Keratinocyte (primary cell): ENCODE measurements around the gene FXYD2. TPM values are rescaled to one million over a fixed set of nuclear protein-coding genes. Genes with fewer than 3 reads are reported as not detected.

Experiments used
- DNase-seq: peaks from one replicate; pipeline ENCODE4 v3.0.0-alpha.2; 2011; ENCODE audit warnings: low read depth, missing footprints, low spot score
- FAIRE-seq: peaks from 2 replicates; lab custom pipeline; 2011; peaks lifted over from hg19 to GRCh38; lab: Jason Lieb, UNC
- H2AFZ ChIP-seq: 2 replicates; pipeline ENCODE4 v1.6.0; 2012; ENCODE audit warnings: low read length, control low read depth, inconsistent platforms; ENCODE audit not compliant: control insufficient read depth
- H3K27ac ChIP-seq: 2 replicates; pipeline ENCODE4 v1.5.1; 2011; ENCODE audit warnings: low read length; ENCODE audit not compliant: control insufficient read depth, insufficient read depth
- H3K27me3 ChIP-seq: 3 replicates; pipeline ENCODE4 v1.6.0; 2011; ENCODE audit warnings: low read length; ENCODE audit not compliant: control insufficient read depth, insufficient read depth; ENCODE audit errors: extremely low read depth
- H3K36me3 ChIP-seq, 2 experiments: 2 replicates in 1 of 2; 3 replicates in 1 of 2; pipeline ENCODE4 v1.5.1; 2011; ENCODE audit warnings: low read length in 2 of 2, mild to moderate bottlenecking in 1 of 2; ENCODE audit not compliant: control insufficient read depth in 2 of 2, insufficient read depth in 2 of 2; ENCODE audit errors: extremely low read depth in 1 of 2
- H3K4me1 ChIP-seq: 3 replicates; pipeline ENCODE4 v1.5.1; 2011; ENCODE audit warnings: low read length; ENCODE audit not compliant: control insufficient read depth, insufficient read depth; ENCODE audit errors: extremely low read depth
- H3K4me2 ChIP-seq: 3 replicates; pipeline ENCODE4 v1.6.0; 2011; ENCODE audit warnings: low read depth, low read length; ENCODE audit not compliant: control insufficient read depth, insufficient read depth; ENCODE audit errors: extremely low read depth
- H3K4me3 ChIP-seq, 3 experiments: fragments of 200-600 bp in 1 of 3; sonication (generic) in 1 of 3; 2 replicates in 2 of 3; 3 replicates in 1 of 3; pipeline ENCODE4 v1.5.1; 2011 to 2016; ENCODE audit warnings: low read length in 3 of 3, mild to moderate bottlenecking in 3 of 3, control low read depth in 2 of 3, inconsistent platforms in 1 of 3, low read depth in 1 of 3, mixed read lengths in 1 of 3, mixed run types in 1 of 3, moderate library complexity in 1 of 3; ENCODE audit not compliant: control insufficient read depth in 2 of 3, insufficient read depth in 2 of 3; ENCODE audit errors: extremely low read depth in 1 of 3
- H3K79me2 ChIP-seq: 2 replicates; pipeline ENCODE4 v1.6.0; 2012; ENCODE audit warnings: low read length; ENCODE audit not compliant: control insufficient read depth, insufficient read depth
- H3K9ac ChIP-seq: 3 replicates; pipeline ENCODE4 v1.6.0; 2011; ENCODE audit warnings: low read length; ENCODE audit not compliant: control insufficient read depth, insufficient read depth; ENCODE audit errors: extremely low read depth
- H3K9me1 ChIP-seq: 3 replicates; pipeline ENCODE4 v1.6.0; 2011; ENCODE audit warnings: low read length; ENCODE audit not compliant: control insufficient read depth, insufficient read depth; ENCODE audit errors: extremely low read depth
- H3K9me3 ChIP-seq: 2 replicates; pipeline ENCODE4 v1.5.1; 2012; ENCODE audit warnings: low read depth, low read length; ENCODE audit not compliant: control insufficient read depth
- H4K20me1 ChIP-seq: 3 replicates; pipeline ENCODE4 v1.6.0; 2011; ENCODE audit warnings: low read length; ENCODE audit not compliant: control insufficient read depth, insufficient read depth; ENCODE audit errors: extremely low read depth
- CTCF ChIP-seq, 3 experiments: IDR thresholded peaks in 1 of 3; conservative IDR thresholded peaks in 1 of 3; optimal IDR thresholded peaks in 1 of 3; 2 replicates in 2 of 3; 3 replicates in 1 of 3; pipeline versions ENCODE3 to v1.5.1; 2011; ENCODE audit warnings: low read length in 3 of 3, mild to moderate bottlenecking in 3 of 3, moderate library complexity in 2 of 3, control low read depth in 1 of 3, inconsistent platforms in 1 of 3; ENCODE audit not compliant: insufficient read depth in 2 of 3; ENCODE audit errors: extremely low read depth in 1 of 3
- EZH2 ChIP-seq: IDR thresholded peaks from one replicate; pipeline ENCODE4 v1.6.1; 2012; ENCODE audit warnings: inconsistent platforms, mild to moderate bottlenecking, low read length, moderate library complexity
- dilution Hi-C: fragments of 300-500 bp; cut with MboI; formaldehyde crosslinking; loops from one replicate; pipeline ENCODE4 v1.7.0; 2020; ENCODE audit warnings: low sequenced_read_pairs; ENCODE audit not compliant: extremely low pct_ligation_motif_present
- polyA plus RNA-seq, 5 experiments: library from polyadenylated mRNA; depleted of rRNA in 3 of 5; stranded (reverse) in 3 of 5; stranded (forward) in 1 of 5; unstranded in 1 of 5; fragments of >200 nt; gene quantifications; 1 replicate in 1 of 5; 2 replicates in 3 of 5; 3 replicates in 1 of 5; pipeline versions ENCODE4 v1.2.1 to v1.2.3, GENCODE V29; 2011 to 2012; ENCODE audit warnings: missing spikeins in 2 of 5, low read depth in 1 of 5, low replicate concordance in 1 of 5

Gene FXYD2
- polyA plus RNA-seq, 1 donor (not counting 4 experiments of a cell fraction or from before 2014, with no cell fraction given) = not detected

GRCh38 chr11:117805045-117805444 is 19.5 kb downstream of the FXYD2 start:
- TF ChIP-seq EZH2 (no peak), CTCF (optimal IDR thresholded peaks at IDR 0.05 in 1 of 3, IDR thresholded peaks at IDR 0.05 in 1 of 3, conservative IDR thresholded peaks at IDR 0.05 in 1 of 3; ENCODE audit: extremely low read depth in 1 of 3, insufficient read depth in 2 of 3, low read length in 3 of 3) (no peak)
- Histone ChIP-seq H3K36me3 (no peaks in the 10 kb centered on the region), H3K9ac (no peak overlapping the region), H3K27ac (no peak overlapping the region), H4K20me1 (no peaks in the 10 kb centered on the region), H3K79me2 (no peaks in the 10 kb centered on the region), H3K4me2 (no peak overlapping the region), H3K4me3 (no peak overlapping the region), H3K9me3 (no peaks in the 10 kb centered on the region), H2AFZ (no peak overlapping the region), H3K9me1 (no peaks in the 10 kb centered on the region), H3K27me3 (peaks cover 10% of the 10 kb centered on the region), H3K4me1 (no peaks in the 10 kb centered on the region)
- FAIRE-seq (no peak), DNase-seq (no peak)
- dilution Hi-C loops = loop anchor here (25.0 kb wide), 1 partner anchor 368 kb away; no protein-coding TSS in a partner anchor

GRCh38 chr11:117803896-117804295 is 20.6 kb downstream of the FXYD2 start:
- TF ChIP-seq EZH2 (no peak), CTCF (optimal IDR thresholded peaks at IDR 0.05 in 1 of 3, IDR thresholded peaks at IDR 0.05 in 1 of 3, conservative IDR thresholded peaks at IDR 0.05 in 1 of 3; ENCODE audit: extremely low read depth in 1 of 3, insufficient read depth in 2 of 3, low read length in 3 of 3) (no peak)
- no peak overlapping the region for H3K27ac ChIP-seq
- H3K27me3 ChIP-seq = peaks cover 17% of the 10 kb centered on the region
- no peaks in the 10 kb centered on the region for H3K79me2 ChIP-seq
- H3K4me2 ChIP-seq = no peak overlapping the region
- no peak overlapping the region for H2AFZ ChIP-seq
- H3K36me3 ChIP-seq = no peaks in the 10 kb centered on the region
- H3K9ac ChIP-seq = no peak overlapping the region
- no peak overlapping the region for H3K4me3 ChIP-seq
- H3K9me3 ChIP-seq = no peaks in the 10 kb centered on the region
- dilution Hi-C loops = loop anchor here (25.0 kb wide), 1 partner anchor 367 kb away; no protein-coding TSS in a partner anchor
- no peaks in the 10 kb centered on the region for H3K9me1 ChIP-seq
- no peak for FAIRE-seq
- H4K20me1 ChIP-seq = no peaks in the 10 kb centered on the region
- no peak for DNase-seq
- H3K4me1 ChIP-seq = no peaks in the 10 kb centered on the region
